Suprapubic skin (tissue), 4 donors: Measurements from ENCODE around the gene NUFIP1.

Experiments used
- EP300 ChIP-seq: sonication (generic); formaldehyde crosslinking; IDR thresholded peaks from one replicate; pipeline ENCODE4 v1.6.1; 2017; ENCODE audit warnings: antibody characterized with exemption
- POLR2A ChIP-seq, 2 donors: fragments of 450-650 bp; IDR thresholded peaks; one replicate each; pipeline ENCODE4 v1.6.1; 2017; ENCODE audit warnings: antibody characterized with exemption in 2 of 2, mild to moderate bottlenecking in 2 of 2, moderate library complexity in 2 of 2
- POLR2AphosphoS5 ChIP-seq, 3 donors: sonication (generic); formaldehyde crosslinking; IDR thresholded peaks; one replicate each; pipeline ENCODE4 v1.6.1; 2017; ENCODE audit warnings: antibody characterized with exemption in 3 of 3

- no peak for TF ChIP-seq POLR2AphosphoS5 (IDR thresholded peaks at IDR 0.05)
- TF ChIP-seq POLR2A (IDR thresholded peaks at IDR 0.05) = no peak
- no peak for TF ChIP-seq EP300
Observed at GRCh38 chr13:44934724-44935123, 54.5 kb downstream of the NUFIP1 start.
